ELF-1 (cell line): ENCODE measurements around the gene TAF3.

Experiments used
- DNase-seq: peaks from one replicate; pipeline ENCODE4 v3.0.0-alpha.2; 2016; ENCODE audit warnings: low read depth, low spot score

The TAF3 gene

GRCh38 chr10:7967035-7967434 lies 148.7 kb downstream of the TAF3 start:
- DNase-seq = no peak

- no peak for DNase-seq
Measured at GRCh38 chr10:7968510-7969112, 150.3 kb downstream of the TAF3 start.

- DNase-seq = peak; percentile 29
Measured at GRCh38 chr10:7969623-7970022, 151.3 kb downstream of the TAF3 start.

- no peak for DNase-seq
Measured at GRCh38 chr10:7971949-7972348, 153.6 kb downstream of the TAF3 start.

- DNase-seq = no peak
Measured at GRCh38 chr10:7972367-7972766, 154.1 kb downstream of the TAF3 start.

GRCh38 chr10:7980196-7980595 lies 161.9 kb downstream of the TAF3 start:
- DNase-seq = no peak

- DNase-seq = no peak
Measured at GRCh38 chr10:7982727-7983126, 164.4 kb downstream of the TAF3 start.

- DNase-seq = no peak
Measured at GRCh38 chr10:7984325-7984724, 166.0 kb downstream of the TAF3 start.

- DNase-seq = no peak
Measured at GRCh38 chr10:7984896-7985295, 166.6 kb downstream of the TAF3 start.

GRCh38 chr10:7986851-7987250 lies 168.5 kb downstream of the TAF3 start:
- DNase-seq = no peak

- DNase-seq = peak; percentile 53
Measured at GRCh38 chr10:7988989-7989388, 170.7 kb downstream of the TAF3 start.

GRCh38 chr10:7998831-7999230 lies 180.5 kb downstream of the TAF3 start:
- no peak for DNase-seq

GRCh38 chr10:8004469-8005000 lies 186.2 kb downstream of the TAF3 start:
- DNase-seq = no peak

GRCh38 chr10:8006274-8006999 lies 188.1 kb downstream of the TAF3 start:
- no peak for DNase-seq

- DNase-seq = no peak
Measured at GRCh38 chr10:8009031-8009430, 190.7 kb downstream of the TAF3 start.

- no peak for DNase-seq
Measured at GRCh38 chr10:8013006-8013405, 194.7 kb downstream of the TAF3 start.

- DNase-seq = no peak
Measured at GRCh38 chr10:8013619-8014018, 195.3 kb downstream of the TAF3 start.

- no peak for DNase-seq
Measured at GRCh38 chr10:8014649-8015048, 196.3 kb downstream of the TAF3 start.

GRCh38 chr10:8017277-8017676 lies 199.0 kb downstream of the TAF3 start:
- no peak for DNase-seq

GRCh38 chr10:8023321-8023720 lies 205.0 kb downstream of the TAF3 start:
- no peak for DNase-seq

GRCh38 chr10:8023851-8024250 lies 205.5 kb downstream of the TAF3 start:
- DNase-seq = no peak

GRCh38 chr10:8026349-8027259 lies 208.3 kb downstream of the TAF3 start:
- DNase-seq = peak; percentile 53
